ENCODE measurements around the gene MPPED1. TPM values are rescaled to one million over a fixed set of nuclear protein-coding genes. Genes with fewer than 3 reads are reported as not detected.

MPPED1 gene
- total RNA-seq, 1 experiment from 2014 or later = 0.35 TPM

- Mint-ChIP-seq H3K4me1 (no peaks in the 10 kb centered on the region), H3K36me3 (no peaks in the 10 kb centered on the region), H3K27ac (no peak overlapping the region)
Observed at GRCh38 chr22:43506487-43506886, 94.7 kb downstream of the MPPED1 start.

GRCh38 chr22:43507235-43507634 lies 95.4 kb downstream of the MPPED1 start:
- POLR2A ChIA-PET = no interaction called here
- Mint-ChIP-seq H3K9me3 (no peaks in the 10 kb centered on the region), H3K27me3 (ENCODE audit: low read depth) (no peaks in the 10 kb centered on the region), H3K36me3 (no peaks in the 10 kb centered on the region), H3K27ac (no peak overlapping the region), H3K4me3 (no peak overlapping the region), H3K4me1 (no peaks in the 10 kb centered on the region)
- no peak for DNase-seq (ENCODE audit: low spot score)
- no peak for ATAC-seq
- TF ChIP-seq NR2C2 (CRISPR knock-in tag; IDR thresholded peaks at IDR 0.05) = no peak
- TF ChIP-seq ZNF232 (CRISPR knock-in tag; IDR thresholded peaks at IDR 0.05) = no peak
- no peak for TF ChIP-seq CREM (CRISPR knock-in tag; IDR thresholded peaks at IDR 0.05)
- no peak for TF ChIP-seq CREB1 (CRISPR knock-in tag; IDR thresholded peaks at IDR 0.05)
- TF ChIP-seq FOXJ3 (CRISPR knock-in tag; IDR thresholded peaks at IDR 0.05; ENCODE audit: borderline replicate concordance) = no peak
- no peak for TF ChIP-seq NFATC4 (CRISPR knock-in tag; IDR thresholded peaks at IDR 0.05)
- CTCF ChIA-PET = interaction anchor here (0.7 kb wide), 1 partner anchor 206 kb away, joined by 3 read pairs; no protein-coding TSS in a partner anchor

More at GRCh38 chr22:43506487-43506886, 94.7 kb downstream of the MPPED1 start:
- DNase-seq (ENCODE audit: low spot score) = no peak
- no peak overlapping the region for H3K4me3 Mint-ChIP-seq
- POLR2A ChIA-PET = no interaction called here
- TF ChIP-seq ZNF423 (CRISPR knock-in tag; IDR thresholded peaks at IDR 0.05) (no peak), ATF3 (CRISPR knock-in tag; conservative IDR thresholded peaks at IDR 0.05) (no peak), SMAD3 (CRISPR knock-in tag; IDR thresholded peaks at IDR 0.05; ENCODE audit: borderline replicate concordance) (no peak), EMX1 (CRISPR knock-in tag; IDR thresholded peaks at IDR 0.05) (no peak), ZNF317 (CRISPR knock-in tag; IDR thresholded peaks at IDR 0.05; ENCODE audit: borderline replicate concordance, low read depth) (no peak), RELA (CRISPR knock-in tag; IDR thresholded peaks at IDR 0.05; ENCODE audit: borderline replicate concordance) (no peak), E2F1 (CRISPR knock-in tag; IDR thresholded peaks at IDR 0.05) (no peak), ZSCAN18 (CRISPR knock-in tag; IDR thresholded peaks at IDR 0.05) (no peak), USF1 (CRISPR knock-in tag; IDR thresholded peaks at IDR 0.05) (no peak), NFE2L1 (CRISPR knock-in tag; IDR thresholded peaks at IDR 0.05) (no peak)
- CTCF ChIA-PET = interaction anchor here (1.4 kb wide), 1 partner anchor 9 kb away, joined by 8 read pairs; no protein-coding TSS in a partner anchor
- no peaks in the 10 kb centered on the region for H3K9me3 Mint-ChIP-seq
- no peaks in the 10 kb centered on the region for H3K27me3 Mint-ChIP-seq (ENCODE audit: low read depth)
- ATAC-seq = no peak

- Mint-ChIP-seq H3K4me3 (no peak overlapping the region), H3K9me3 (no peaks in the 10 kb centered on the region), H3K4me1 (no peaks in the 10 kb centered on the region), H3K27ac (no peak overlapping the region), H3K27me3 (ENCODE audit: low read depth) (no peaks in the 10 kb centered on the region), H3K36me3 (no peaks in the 10 kb centered on the region)
- ChIA-PET POLR2A (no interaction called here), CTCF (no interaction called here)
- no peak for ATAC-seq
- no peak for DNase-seq (ENCODE audit: low spot score)
- TF ChIP-seq MYBL2 (CRISPR knock-in tag; IDR thresholded peaks at IDR 0.05) (no peak), NR3C1 (CRISPR knock-in tag; conservative IDR thresholded peaks at IDR 0.05; ENCODE audit: low read depth) (no peak), SOX15 (CRISPR knock-in tag; IDR thresholded peaks at IDR 0.05) (no peak), SP1 (CRISPR knock-in tag; conservative IDR thresholded peaks at IDR 0.05) (no peak), EMX1 (CRISPR knock-in tag; IDR thresholded peaks at IDR 0.05) (no peak), ZNF281 (CRISPR knock-in tag; IDR thresholded peaks at IDR 0.05) (no peak), RELA (CRISPR knock-in tag; IDR thresholded peaks at IDR 0.05; ENCODE audit: borderline replicate concordance) (no peak), NR1H2 (CRISPR knock-in tag; IDR thresholded peaks at IDR 0.05) (no peak), JUN (CRISPR knock-in tag; IDR thresholded peaks at IDR 0.05) (no peak), ZNF263 (CRISPR knock-in tag; IDR thresholded peaks at IDR 0.05; ENCODE audit: low read depth) (no peak), ATF3 (CRISPR knock-in tag; conservative IDR thresholded peaks at IDR 0.05) (no peak), PREB (CRISPR knock-in tag; IDR thresholded peaks at IDR 0.05; ENCODE audit: borderline replicate concordance) (no peak), KAT7 (CRISPR knock-in tag; IDR thresholded peaks at IDR 0.05; ENCODE audit: borderline replicate concordance) (no peak), TEAD1 (CRISPR knock-in tag; IDR thresholded peaks at IDR 0.05) (no peak)
Observed at GRCh38 chr22:43508489-43508888, 96.7 kb downstream of the MPPED1 start.

Measured in WTC11 (cell line).